ENCODE measurements around the gene VPS13D. TPM values are rescaled to one million over a fixed set of nuclear protein-coding genes. Genes with fewer than 3 reads are reported as not detected.

The VPS13D gene
- total RNA-seq, 1 experiment from 2014 or later: 31.6 TPM

DNA sequence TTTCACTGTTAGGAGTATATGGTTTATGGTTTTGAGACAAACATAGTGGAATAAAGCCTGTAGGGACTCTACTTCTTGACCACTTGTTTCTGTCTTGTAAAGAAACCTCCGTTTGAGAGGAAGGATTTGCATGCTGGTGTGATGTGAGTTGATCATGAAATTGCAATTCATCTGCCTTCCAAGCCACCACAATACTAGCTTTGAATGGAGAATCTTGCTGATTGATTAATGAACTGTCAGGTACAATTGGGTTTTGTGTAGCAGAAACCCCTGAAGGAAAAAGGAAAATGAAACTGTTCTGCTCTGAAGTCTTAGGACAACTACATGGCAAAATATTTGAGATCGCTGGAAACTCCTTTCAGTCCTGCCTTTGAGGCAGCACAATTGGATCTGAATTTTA, 90.7 kb downstream of the VPS13D start:
- no peak overlapping the region for H3K9ac ChIP-seq (ENCODE audit: low read length)
- intact Hi-C loops (cut with micrococcal nuclease): no loop called here
- no TSS peak for BruUV-seq (replicated peaks)
- no peaks in the 10 kb centered on the region for H3K9me2 ChIP-seq (ENCODE audit: insufficient read depth)
- TF ChIP-seq EZH2 (IDR thresholded peaks at IDR 0.05): no peak
- TF ChIP-seq, protein P1, sequence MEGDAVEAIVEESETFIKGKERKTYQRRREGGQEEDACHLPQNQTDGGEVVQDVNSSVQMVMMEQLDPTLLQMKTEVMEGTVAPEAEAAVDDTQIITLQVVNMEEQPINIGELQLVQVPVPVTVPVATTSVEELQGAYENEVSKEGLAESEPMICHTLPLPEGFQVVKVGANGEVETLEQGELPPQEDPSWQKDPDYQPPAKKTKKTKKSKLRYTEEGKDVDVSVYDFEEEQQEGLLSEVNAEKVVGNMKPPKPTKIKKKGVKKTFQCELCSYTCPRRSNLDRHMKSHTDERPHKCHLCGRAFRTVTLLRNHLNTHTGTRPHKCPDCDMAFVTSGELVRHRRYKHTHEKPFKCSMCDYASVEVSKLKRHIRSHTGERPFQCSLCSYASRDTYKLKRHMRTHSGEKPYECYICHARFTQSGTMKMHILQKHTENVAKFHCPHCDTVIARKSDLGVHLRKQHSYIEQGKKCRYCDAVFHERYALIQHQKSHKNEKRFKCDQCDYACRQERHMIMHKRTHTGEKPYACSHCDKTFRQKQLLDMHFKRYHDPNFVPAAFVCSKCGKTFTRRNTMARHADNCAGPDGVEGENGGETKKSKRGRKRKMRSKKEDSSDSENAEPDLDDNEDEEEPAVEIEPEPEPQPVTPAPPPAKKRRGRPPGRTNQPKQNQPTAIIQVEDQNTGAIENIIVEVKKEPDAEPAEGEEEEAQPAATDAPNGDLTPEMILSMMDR (IDR thresholded peaks at IDR 0.05 in 2 of 3, conservative IDR thresholded peaks at IDR 0.05 in 1 of 3; ENCODE audit: borderline replicate concordance in 1 of 3, insufficient read depth in 1 of 3, low read depth in 2 of 3, low read length in 2 of 3): no peak
- TF ChIP-seq, protein P2, sequence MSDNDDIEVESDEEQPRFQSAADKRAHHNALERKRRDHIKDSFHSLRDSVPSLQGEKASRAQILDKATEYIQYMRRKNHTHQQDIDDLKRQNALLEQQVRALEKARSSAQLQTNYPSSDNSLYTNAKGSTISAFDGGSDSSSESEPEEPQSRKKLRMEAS (IDR thresholded peaks at IDR 0.05): no peak
- no peak for TF ChIP-seq CEBPB (IDR thresholded peaks at IDR 0.05; ENCODE audit: low read depth)
- no peak for TF ChIP-seq JUND (IDR thresholded peaks at IDR 0.05)
- H3K79me2 ChIP-seq (ENCODE audit: insufficient read depth, low read length): no peaks in the 10 kb centered on the region
- H3K4me1 ChIP-seq (ENCODE audit: control insufficient read depth in 1 of 2, insufficient read depth in 2 of 2, low read length in 2 of 2): no peaks in the 10 kb centered on the region
- CTCF ChIA-PET: no interaction called here
- no peak overlapping the region for H2AFZ ChIP-seq (ENCODE audit: low read depth, low read length, poor library complexity, severe bottlenecking)
- peaks cover 0 to 9% of the 10 kb centered on the region in 2 experiments; a peak in 3 of 4 replicates for H3K36me3 ChIP-seq (ENCODE audit: control insufficient read depth in 1 of 2, insufficient read depth in 2 of 2, low read length in 2 of 2)
- RAD21 ChIA-PET (ENCODE audit: low non-redundant PET in 1 of 2, low total read pairs in 2 of 2, uncharacterized antibody in 2 of 2, unreplicated experiment in 2 of 2): no interaction called here
- H3K27me3 ChIP-seq (ENCODE audit: insufficient read depth, low read length): no peaks in the 10 kb centered on the region
- no peaks in the 10 kb centered on the region for H3K9me3 ChIP-seq (ENCODE audit: control insufficient read depth in 1 of 2, insufficient read depth in 1 of 2, low read depth in 1 of 2, low read length in 2 of 2)
- no peaks in the 10 kb centered on the region for H4K20me1 ChIP-seq (ENCODE audit: insufficient read depth)
- no peak overlapping the region for H3K4me2 ChIP-seq (ENCODE audit: low read length)
- H3K4me3 ChIP-seq (replicated peaks in 1 of 2; ENCODE audit: low read depth in 1 of 2, low read length in 2 of 2): no peak overlapping the region
- no peak overlapping the region for H3K27ac ChIP-seq (ENCODE audit: low read depth, low read length)
- POLR2A ChIA-PET: no interaction called here
- DNase-seq (ENCODE audit: low read depth, low spot score): no peak
- no peak for ATAC-seq

DNA sequence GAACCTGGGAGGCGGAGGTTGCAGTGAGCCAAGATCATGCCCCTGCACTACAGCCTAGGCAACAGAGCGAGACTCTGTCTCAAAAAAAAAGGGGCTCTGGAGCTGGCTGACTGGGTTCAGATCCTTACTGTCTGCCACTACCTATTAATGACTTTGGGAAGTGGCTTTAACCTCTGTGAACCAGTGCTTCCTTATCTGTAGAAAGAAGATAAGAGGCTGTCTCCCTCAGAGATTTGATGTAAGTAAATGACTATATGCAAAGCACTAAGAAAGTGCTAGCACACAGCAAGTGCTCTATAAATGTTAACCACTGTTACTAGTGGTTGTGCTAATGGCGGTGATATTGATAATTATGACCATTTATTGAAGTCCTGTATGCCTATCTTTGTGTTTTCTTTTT, 94.6 kb downstream of the VPS13D start:
- no peaks in the 10 kb centered on the region for H4K20me1 ChIP-seq (ENCODE audit: insufficient read depth)
- H3K4me1 ChIP-seq (ENCODE audit: control insufficient read depth in 1 of 2, insufficient read depth in 2 of 2, low read length in 2 of 2): no peaks in the 10 kb centered on the region
- H3K27me3 ChIP-seq (ENCODE audit: insufficient read depth, low read length): no peaks in the 10 kb centered on the region
- H3K36me3 ChIP-seq (ENCODE audit: control insufficient read depth in 1 of 2, insufficient read depth in 2 of 2, low read length in 2 of 2): peaks cover 3 to 6% of the 10 kb centered on the region in 2 experiments; a peak in 3 of 4 replicates
- ChIA-PET POLR2A (no interaction called here), RAD21 (ENCODE audit: low non-redundant PET in 1 of 2, low total read pairs in 2 of 2, uncharacterized antibody in 2 of 2, unreplicated experiment in 2 of 2) (no interaction called here), CTCF (no interaction called here)
- no peak overlapping the region for H3K9ac ChIP-seq (ENCODE audit: low read length)
- intact Hi-C loops (cut with micrococcal nuclease): no loop called here
- BruUV-seq (replicated peaks): no TSS peak
- no peak overlapping the region for H3K4me2 ChIP-seq (ENCODE audit: low read length)
- ATAC-seq (no peak), DNase-seq (ENCODE audit: low read depth, low spot score) (no peak)
- H2AFZ ChIP-seq (ENCODE audit: low read depth, low read length, poor library complexity, severe bottlenecking): no peak overlapping the region
- no peak overlapping the region for H3K27ac ChIP-seq (ENCODE audit: low read depth, low read length)
- H3K9me3 ChIP-seq (ENCODE audit: control insufficient read depth in 1 of 2, insufficient read depth in 1 of 2, low read depth in 1 of 2, low read length in 2 of 2): no peaks in the 10 kb centered on the region
- H3K9me2 ChIP-seq (ENCODE audit: insufficient read depth): no peaks in the 10 kb centered on the region
- H3K79me2 ChIP-seq (ENCODE audit: insufficient read depth, low read length): no peaks in the 10 kb centered on the region
- H3K4me3 ChIP-seq (replicated peaks in 1 of 2; ENCODE audit: low read depth in 1 of 2, low read length in 2 of 2): no peak overlapping the region
- TF ChIP-seq, protein P3, sequence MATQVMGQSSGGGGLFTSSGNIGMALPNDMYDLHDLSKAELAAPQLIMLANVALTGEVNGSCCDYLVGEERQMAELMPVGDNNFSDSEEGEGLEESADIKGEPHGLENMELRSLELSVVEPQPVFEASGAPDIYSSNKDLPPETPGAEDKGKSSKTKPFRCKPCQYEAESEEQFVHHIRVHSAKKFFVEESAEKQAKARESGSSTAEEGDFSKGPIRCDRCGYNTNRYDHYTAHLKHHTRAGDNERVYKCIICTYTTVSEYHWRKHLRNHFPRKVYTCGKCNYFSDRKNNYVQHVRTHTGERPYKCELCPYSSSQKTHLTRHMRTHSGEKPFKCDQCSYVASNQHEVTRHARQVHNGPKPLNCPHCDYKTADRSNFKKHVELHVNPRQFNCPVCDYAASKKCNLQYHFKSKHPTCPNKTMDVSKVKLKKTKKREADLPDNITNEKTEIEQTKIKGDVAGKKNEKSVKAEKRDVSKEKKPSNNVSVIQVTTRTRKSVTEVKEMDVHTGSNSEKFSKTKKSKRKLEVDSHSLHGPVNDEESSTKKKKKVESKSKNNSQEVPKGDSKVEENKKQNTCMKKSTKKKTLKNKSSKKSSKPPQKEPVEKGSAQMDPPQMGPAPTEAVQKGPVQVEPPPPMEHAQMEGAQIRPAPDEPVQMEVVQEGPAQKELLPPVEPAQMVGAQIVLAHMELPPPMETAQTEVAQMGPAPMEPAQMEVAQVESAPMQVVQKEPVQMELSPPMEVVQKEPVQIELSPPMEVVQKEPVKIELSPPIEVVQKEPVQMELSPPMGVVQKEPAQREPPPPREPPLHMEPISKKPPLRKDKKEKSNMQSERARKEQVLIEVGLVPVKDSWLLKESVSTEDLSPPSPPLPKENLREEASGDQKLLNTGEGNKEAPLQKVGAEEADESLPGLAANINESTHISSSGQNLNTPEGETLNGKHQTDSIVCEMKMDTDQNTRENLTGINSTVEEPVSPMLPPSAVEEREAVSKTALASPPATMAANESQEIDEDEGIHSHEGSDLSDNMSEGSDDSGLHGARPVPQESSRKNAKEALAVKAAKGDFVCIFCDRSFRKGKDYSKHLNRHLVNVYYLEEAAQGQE (IDR thresholded peaks at IDR 0.05; ENCODE audit: low read depth): no peak
- TF ChIP-seq POLR2A (IDR thresholded peaks at IDR 0.05; ENCODE audit: borderline replicate concordance, extremely low read depth, insufficient read depth, insufficient read length) (no peak), SP1 (IDR thresholded peaks at IDR 0.05; ENCODE audit: low read depth) (no peak), CEBPB (IDR thresholded peaks at IDR 0.05; ENCODE audit: low read depth) (no peak), TCF7L2 (IDR thresholded peaks at IDR 0.05; ENCODE audit: borderline replicate concordance, extremely low read depth, insufficient read depth, insufficient read length) (no peak), POLR2AphosphoS5 (IDR thresholded peaks at IDR 0.05; ENCODE audit: low read depth, low read length) (no peak), SIN3A (IDR thresholded peaks at IDR 0.05; ENCODE audit: low read depth) (no peak), RAD21 (IDR thresholded peaks at IDR 0.05; ENCODE audit: low read depth) (no peak), ZFX (IDR thresholded peaks at IDR 0.05) (no peak)
- TF ChIP-seq, protein P4, sequence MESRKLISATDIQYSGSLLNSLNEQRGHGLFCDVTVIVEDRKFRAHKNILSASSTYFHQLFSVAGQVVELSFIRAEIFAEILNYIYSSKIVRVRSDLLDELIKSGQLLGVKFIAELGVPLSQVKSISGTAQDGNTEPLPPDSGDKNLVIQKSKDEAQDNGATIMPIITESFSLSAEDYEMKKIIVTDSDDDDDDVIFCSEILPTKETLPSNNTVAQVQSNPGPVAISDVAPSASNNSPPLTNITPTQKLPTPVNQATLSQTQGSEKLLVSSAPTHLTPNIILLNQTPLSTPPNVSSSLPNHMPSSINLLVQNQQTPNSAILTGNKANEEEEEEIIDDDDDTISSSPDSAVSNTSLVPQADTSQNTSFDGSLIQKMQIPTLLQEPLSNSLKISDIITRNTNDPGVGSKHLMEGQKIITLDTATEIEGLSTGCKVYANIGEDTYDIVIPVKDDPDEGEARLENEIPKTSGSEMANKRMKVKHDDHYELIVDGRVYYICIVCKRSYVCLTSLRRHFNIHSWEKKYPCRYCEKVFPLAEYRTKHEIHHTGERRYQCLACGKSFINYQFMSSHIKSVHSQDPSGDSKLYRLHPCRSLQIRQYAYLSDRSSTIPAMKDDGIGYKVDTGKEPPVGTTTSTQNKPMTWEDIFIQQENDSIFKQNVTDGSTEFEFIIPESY (IDR thresholded peaks at IDR 0.05; ENCODE audit: extremely low read depth, insufficient replicate concordance, low read length): no peak

Measured in HCT116 (cell line).